WERI-Rb-1 (cell line): ENCODE results near the gene ITM2C.

ENCODE experiments used
- DNase-seq: peaks from one replicate; pipeline ENCODE4 v3.0.0-alpha.2; 2020
- H3K27ac ChIP-seq: fragments of 250-450 bp; sonication (Bioruptor Pico); 2 replicates; pipeline ENCODE4 v1.5.1; 2020; ENCODE audit warnings: mild to moderate bottlenecking, moderate library complexity
- H3K27me3 ChIP-seq: fragments of 250-450 bp; sonication (Bioruptor Pico); 2 replicates; pipeline ENCODE4 v1.5.1; 2021; ENCODE audit warnings: mild to moderate bottlenecking, low read depth, moderate library complexity; ENCODE audit not compliant: insufficient read depth, severe bottlenecking
- H3K36me3 ChIP-seq: fragments of 250-450 bp; sonication (Bioruptor Pico); 2 replicates; pipeline ENCODE4 v1.5.1; 2020; ENCODE audit warnings: mild to moderate bottlenecking, moderate library complexity
- H3K4me3 ChIP-seq: 2 replicates; pipeline ENCODE4 v1.5.1; 2011; ENCODE audit warnings: low read depth, mild to moderate bottlenecking, control low read depth, low read length
- H3K9me3 ChIP-seq: fragments of 250-450 bp; sonication (Bioruptor Pico); 2 replicates; pipeline ENCODE4 v1.5.1; 2021; ENCODE audit warnings: mild to moderate bottlenecking, moderate library complexity; ENCODE audit not compliant: severe bottlenecking
- TF ChIP-seq, protein P1 (sequence below): IDR thresholded peaks from 2 replicates; pipeline ENCODE4 v1.5.1; 2011; ENCODE audit warnings: low read depth, mild to moderate bottlenecking, control low read depth, inconsistent platforms, low read length

ITM2C gene

DNA sequence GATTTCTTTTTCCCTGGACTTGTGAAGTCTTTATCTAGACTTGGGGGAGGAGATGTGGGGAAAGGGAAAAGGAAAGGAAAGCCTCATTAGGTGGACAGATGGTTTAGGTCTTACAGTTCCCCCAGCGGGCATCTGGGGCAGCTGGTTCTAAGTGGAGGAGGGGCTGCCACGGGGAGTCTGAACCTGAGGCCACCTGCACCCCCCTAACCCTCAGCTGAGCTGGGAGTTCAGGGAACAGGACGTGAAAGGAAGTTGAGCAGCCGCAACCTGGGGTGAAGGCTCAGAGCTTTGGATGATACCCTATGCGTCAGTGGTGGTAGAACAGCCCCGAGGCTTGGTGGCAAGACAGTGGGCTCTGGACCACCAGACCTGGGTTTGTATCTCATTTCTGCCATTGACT, 26.8 kb downstream of the ITM2C start:
- H3K4me3 ChIP-seq = no peak overlapping the region
- no peaks in the 10 kb centered on the region for H3K36me3 ChIP-seq
- DNase-seq = peak; percentile 79
- peaks cover 2% of the 10 kb centered on the region for H3K9me3 ChIP-seq
- H3K27ac ChIP-seq = peak overlapping the region; percentile 60
- TF ChIP-seq, protein P1, sequence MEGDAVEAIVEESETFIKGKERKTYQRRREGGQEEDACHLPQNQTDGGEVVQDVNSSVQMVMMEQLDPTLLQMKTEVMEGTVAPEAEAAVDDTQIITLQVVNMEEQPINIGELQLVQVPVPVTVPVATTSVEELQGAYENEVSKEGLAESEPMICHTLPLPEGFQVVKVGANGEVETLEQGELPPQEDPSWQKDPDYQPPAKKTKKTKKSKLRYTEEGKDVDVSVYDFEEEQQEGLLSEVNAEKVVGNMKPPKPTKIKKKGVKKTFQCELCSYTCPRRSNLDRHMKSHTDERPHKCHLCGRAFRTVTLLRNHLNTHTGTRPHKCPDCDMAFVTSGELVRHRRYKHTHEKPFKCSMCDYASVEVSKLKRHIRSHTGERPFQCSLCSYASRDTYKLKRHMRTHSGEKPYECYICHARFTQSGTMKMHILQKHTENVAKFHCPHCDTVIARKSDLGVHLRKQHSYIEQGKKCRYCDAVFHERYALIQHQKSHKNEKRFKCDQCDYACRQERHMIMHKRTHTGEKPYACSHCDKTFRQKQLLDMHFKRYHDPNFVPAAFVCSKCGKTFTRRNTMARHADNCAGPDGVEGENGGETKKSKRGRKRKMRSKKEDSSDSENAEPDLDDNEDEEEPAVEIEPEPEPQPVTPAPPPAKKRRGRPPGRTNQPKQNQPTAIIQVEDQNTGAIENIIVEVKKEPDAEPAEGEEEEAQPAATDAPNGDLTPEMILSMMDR = no peak
- H3K27me3 ChIP-seq = no peaks in the 10 kb centered on the region

DNA sequence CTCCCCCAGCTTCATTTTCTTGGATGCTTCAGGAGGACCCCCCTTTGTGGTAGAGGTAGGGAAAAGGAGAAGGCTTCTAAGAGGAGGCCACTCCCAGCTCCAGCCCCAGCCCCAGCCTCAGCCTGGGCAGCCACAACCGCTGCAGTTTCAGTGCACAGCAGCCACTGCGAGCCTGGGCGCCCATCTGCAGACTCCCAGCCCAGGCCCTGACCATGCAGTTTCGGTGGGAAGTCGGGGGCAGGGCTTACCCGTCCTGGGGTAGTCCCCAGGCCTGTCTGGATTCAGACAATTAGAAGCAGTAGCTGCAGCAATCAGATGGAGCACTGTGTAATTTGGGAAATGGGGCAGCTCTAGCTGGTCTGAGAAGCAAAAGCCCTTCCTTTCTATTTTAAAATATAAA, 28.6 kb downstream of the ITM2C start:
- H3K9me3 ChIP-seq = peaks cover 2% of the 10 kb centered on the region
- H3K36me3 ChIP-seq = no peaks in the 10 kb centered on the region
- H3K4me3 ChIP-seq = no peak overlapping the region
- no peak overlapping the region for H3K27ac ChIP-seq
- H3K27me3 ChIP-seq = no peaks in the 10 kb centered on the region
- TF ChIP-seq, protein P1 = no peak
- DNase-seq = no peak

DNA sequence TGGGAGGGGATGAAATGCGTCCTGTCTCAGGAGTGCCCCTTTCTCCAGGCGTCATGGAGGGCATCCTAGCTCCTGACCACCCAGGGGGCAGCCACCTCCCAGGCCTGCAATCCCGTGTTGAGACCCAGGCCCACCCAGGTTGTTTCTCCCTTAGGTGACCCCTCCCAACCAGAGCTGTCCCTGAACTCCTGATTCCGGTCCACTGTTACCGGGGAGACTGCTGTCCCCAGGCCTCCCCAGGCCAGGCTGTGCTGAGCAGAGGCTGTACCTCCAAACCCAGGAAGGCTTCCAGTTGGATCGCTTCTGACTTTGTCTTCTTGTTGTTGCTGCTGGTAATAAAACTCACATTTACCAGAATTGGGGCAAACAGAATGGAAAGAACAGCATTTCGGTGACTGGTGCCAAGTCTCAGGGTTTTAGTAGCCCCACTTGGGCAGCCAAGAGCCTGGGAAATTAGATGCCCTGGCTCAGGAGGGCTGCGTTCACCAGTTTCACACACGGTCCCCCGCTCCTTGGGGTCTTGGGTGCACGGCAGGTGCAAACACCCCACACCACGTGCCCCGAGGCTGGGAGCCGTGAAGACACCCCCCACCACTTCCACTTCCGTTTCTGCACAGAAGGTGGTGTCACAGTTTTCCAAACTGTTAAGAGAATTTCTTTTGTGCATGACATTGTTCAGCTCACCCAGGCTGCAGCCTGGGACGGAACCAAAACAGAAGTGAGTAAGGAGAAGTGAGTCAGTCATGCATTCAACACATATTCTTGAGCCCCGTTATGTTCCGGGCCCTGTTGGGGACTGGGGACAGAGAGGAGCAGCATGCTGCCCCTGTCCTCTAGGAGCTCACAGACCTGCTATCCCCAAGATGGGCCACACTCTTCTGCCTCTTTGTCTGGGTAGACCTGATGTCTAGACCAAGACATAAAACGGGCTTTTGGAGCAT, 29.4 kb downstream of the ITM2C start:
- H3K27ac ChIP-seq = no peak overlapping the region
- H3K36me3 ChIP-seq = no peaks in the 10 kb centered on the region
- H3K27me3 ChIP-seq = no peaks in the 10 kb centered on the region
- TF ChIP-seq, protein P1 = no peak
- DNase-seq = no peak
- H3K9me3 ChIP-seq = peaks cover under 1% of the 10 kb centered on the region
- no peak overlapping the region for H3K4me3 ChIP-seq

GRCh38 chr2:230895536-230896345, 31.0 kb downstream of the ITM2C start:
- H3K9me3 ChIP-seq = no peaks in the 10 kb centered on the region
- H3K4me3 ChIP-seq = no peak overlapping the region
- no peak overlapping the region for H3K27ac ChIP-seq
- peak; percentile 1 for DNase-seq
- TF ChIP-seq, protein P1 = no peak
- H3K36me3 ChIP-seq = no peaks in the 10 kb centered on the region
- no peaks in the 10 kb centered on the region for H3K27me3 ChIP-seq

- TF ChIP-seq, protein P1 = no peak
- Histone ChIP-seq H3K27me3 (no peaks in the 10 kb centered on the region), H3K9me3 (no peaks in the 10 kb centered on the region), H3K4me3 (no peak overlapping the region), H3K27ac (no peak overlapping the region), H3K36me3 (no peaks in the 10 kb centered on the region)
- DNase-seq = no peak
These were observed 31.8 kb downstream of the ITM2C start for GRCh38 chr2:230896346-230897115.
